HepG2 (cell line): ENCODE results near the gene TMEM117. TPM values are rescaled to one million over a fixed set of nuclear protein-coding genes. Genes with fewer than 3 reads are reported as not detected.

Experiments used
- ATAC-seq: fragments of 200-7000 bp; cut with Tn5 transposase; 3 replicates; pipeline ENCODE4 v1.9.1; 2020; ENCODE audit warnings: mild to moderate bottlenecking, moderate library complexity
- BruUV-seq: library from RNA; stranded (reverse); fragments of 400-500 nt; replicated peaks from 2 replicates; lab custom pipeline; 2021; lab: Mats Ljungman, UMichigan
- CTCF ChIA-PET: fragments of 300-600 bp; formaldehyde crosslinking; extraction: SDS; loops from one replicate; lab custom pipeline; 2021; ENCODE audit warnings: low total read pairs, inconsistent platforms, low intra/inter-chr PET ratio; lab: Yijun Ruan, JAX
- POLR2A ChIA-PET: fragments of 350-600 bp; sonication (Branson Sonifier 250); formaldehyde crosslinking; loops from one replicate; lab custom pipeline; 2020; ENCODE audit warnings: antibody characterized with exemption, inconsistent platforms; lab: Yijun Ruan, JAX
- DNase-seq: peaks from one replicate; pipeline ENCODE4 v3.0.0-alpha.2; 2015; ENCODE audit warnings: low spot score
- FAIRE-seq: peaks from 3 replicates; lab custom pipeline; 2011; peaks lifted over from hg19 to GRCh38; lab: Jason Lieb, UNC
- H2AFZ ChIP-seq: one replicate; pipeline ENCODE4 v1.6.1; 2011; ENCODE audit warnings: low read length, inconsistent platforms
- H3K27ac ChIP-seq: fragments of 300-600 bp; 3 replicates; pipeline ENCODE4 v1.8.0; 2011; ENCODE audit warnings: mixed run types, mild to moderate bottlenecking, mixed read lengths, low read length, inconsistent platforms; ENCODE audit not compliant: insufficient read depth; ENCODE audit errors: extremely low read length
- H3K27me3 ChIP-seq, 2 experiments: fragments of 200-600 bp in 1 of 2; 2 replicates in 1 of 2; 3 replicates in 1 of 2; pipeline versions ENCODE4 v1.6.0 to v1.8.0; 2011; ENCODE audit warnings: low read length in 2 of 2, mild to moderate bottlenecking in 2 of 2, moderate library complexity in 2 of 2, inconsistent platforms in 1 of 2; ENCODE audit not compliant: insufficient read depth in 2 of 2, control insufficient read depth in 1 of 2
- H3K36me3 ChIP-seq, 2 experiments: fragments of 200-600 bp in 1 of 2; replicated peaks in 1 of 2; 2 replicates in 1 of 2; 3 replicates in 1 of 2; pipeline versions ENCODE4 v1.5.1 to v1.8.0; 2011; ENCODE audit warnings: low read length in 2 of 2, inconsistent platforms in 1 of 2; ENCODE audit not compliant: insufficient read depth in 2 of 2, control insufficient read depth in 1 of 2
- H3K4me1 ChIP-seq: 2 replicates; pipeline ENCODE4 v1.5.1; 2012; ENCODE audit warnings: low read length, inconsistent platforms; ENCODE audit not compliant: insufficient read depth
- H3K4me2 ChIP-seq: 2 replicates; pipeline ENCODE4 v1.6.0; 2011; ENCODE audit warnings: low read depth, low read length, inconsistent platforms
- H3K4me3 ChIP-seq, 3 experiments: fragments of 200-600 bp in 1 of 3; sonication (generic), shearing (Covaris generic) in 1 of 3; replicated peaks in 1 of 3; 2 replicates each; pipeline ENCODE4 v1.5.1; 2011 to 2016; ENCODE audit warnings: low read length in 3 of 3, inconsistent platforms in 2 of 3, low read depth in 2 of 3, mild to moderate bottlenecking in 2 of 3, control low read depth in 1 of 3, mixed read lengths in 1 of 3; ENCODE audit not compliant: insufficient read depth in 1 of 3
- H3K79me2 ChIP-seq: one replicate; pipeline ENCODE4 v1.6.1; 2011; ENCODE audit warnings: low read length, inconsistent platforms; ENCODE audit not compliant: insufficient read depth
- H3K9ac ChIP-seq: 2 replicates; pipeline ENCODE4 v1.6.0; 2011; ENCODE audit warnings: mild to moderate bottlenecking, low read depth, low read length, inconsistent platforms; ENCODE audit not compliant: insufficient read depth
- H3K9me3 ChIP-seq: 2 replicates; pipeline ENCODE4 v1.5.1; 2012; ENCODE audit warnings: mild to moderate bottlenecking, low read length
- H4K20me1 ChIP-seq: 2 replicates; pipeline ENCODE4 v1.6.0; 2011; ENCODE audit warnings: inconsistent platforms, mild to moderate bottlenecking, low read length, moderate library complexity; ENCODE audit not compliant: insufficient read depth
- HCFC1 ChIP-seq: fragments of 150-350 bp; IDR thresholded peaks from 2 replicates; pipeline ENCODE4 v1.6.1; 2014; ENCODE audit warnings: low read depth, low read length
- IKZF1 ChIP-seq: fragments of 450-650 bp; IDR thresholded peaks from 2 replicates; pipeline ENCODE4 v1.7.1; 2016
- RNF219 ChIP-seq: sonication (generic); formaldehyde crosslinking; IDR thresholded peaks from 2 replicates; pipeline ENCODE4 v1.5.0; 2020; ENCODE audit warnings: mild to moderate bottlenecking, missing genetic modification reagents
- ZFP82 ChIP-seq: sonication (generic); formaldehyde crosslinking; IDR thresholded peaks from 2 replicates; pipeline ENCODE4 v1.5.1; 2020; ENCODE audit warnings: mild to moderate bottlenecking, missing genetic modification reagents, borderline replicate concordance
- WGBS: methylation state at CpG from one replicate; pipeline ENCODE4 v1.1.6; 2017; ENCODE audit warnings: low lambda C conversion rate; 5-methylcytosine and 5-hydroxymethylcytosine counted together
- in situ Hi-C: cut with HindIII; loops from 2 replicates; pipeline ENCODE4 v1.10.0; 2017; ENCODE audit warnings: low pct_unique_long_range_greater_than_20kb; ENCODE audit not compliant: extremely low pct_ligation_motif_present
- intact Hi-C: fragments of 100-400 bp; cut with micrococcal nuclease; formaldehyde crosslinking; loops from one replicate; pipeline ENCODE4 v1.10.0; 2022; ENCODE audit not compliant: unreplicated experiment
- polyA plus RNA-seq, 8 experiments: library from polyadenylated mRNA; depleted of rRNA in 3 of 8; stranded (reverse) in 7 of 8; unstranded in 1 of 8; fragments of >200 nt; fragmentation: Illumina TruSeq in 4 of 8; extraction: Trizol in 4 of 8; gene quantifications; 2 replicates each; pipeline versions ENCODE4 v1.2.1 to v1.2.3, GENCODE V29; 2011 to 2016; ENCODE audit warnings: low read depth in 4 of 8, missing spikeins in 1 of 8, mixed read lengths in 1 of 8; ENCODE audit not compliant: insufficient read depth in 1 of 8
- total RNA-seq, 5 experiments: library from RNA; depleted of rRNA; stranded (reverse); fragments of >200 nt; fragmentation: Illumina TruSeq; extraction: Trizol; gene quantifications; 2 replicates each; pipeline ENCODE4 v1.2.3, GENCODE V29; 2016; ENCODE audit warnings: low read depth in 1 of 5

TMEM117 gene
- total and polyA plus RNA-seq, 2 of the 13 experiments (the other 11 are each of a cell fraction or from before 2014, with no cell fraction given) = 2.8 to 8.5 TPM

GRCh38 chr12:43861015-43861839 lies 25.3 kb downstream of the TMEM117 start:
- ChIA-PET POLR2A (no interaction called here), CTCF (no interaction called here)

More at GRCh38 chr12:43861015-43861839, 25.3 kb downstream of the TMEM117 start:
- no peaks in the 10 kb centered on the region for H3K36me3 ChIP-seq
- 94% methylated on average over 7 of the region's 7 CpGs for WGBS
- FAIRE-seq = no peak
- no peaks in the 10 kb centered on the region for H4K20me1 ChIP-seq
- no peak for ATAC-seq
- H3K9ac ChIP-seq = no peak overlapping the region
- H3K79me2 ChIP-seq = no peaks in the 10 kb centered on the region
- no peak overlapping the region for H3K27ac ChIP-seq
- no peak overlapping the region for H2AFZ ChIP-seq
- H3K4me2 ChIP-seq = no peak overlapping the region
- DNase-seq = no peak
- TF ChIP-seq HCFC1 (no peak), RNF219 (no peak), ZFP82 (no peak), IKZF1 (no peak)
- intact Hi-C loops = no loop called here
- H3K27me3 ChIP-seq = no peaks in the 10 kb centered on the region
- BruUV-seq = no TSS peak
- in situ Hi-C loops = no loop called here
- H3K4me1 ChIP-seq = no peaks in the 10 kb centered on the region
- H3K4me3 ChIP-seq = no peak overlapping the region
- no peaks in the 10 kb centered on the region for H3K9me3 ChIP-seq
